HG02852 (cell line): ENCODE measurements around the gene YIPF2.

Experiments used
- ATAC-seq: cut with Tn5 transposase; IDR thresholded peaks from one replicate; pipeline ENCODE4 v1.9.1; 2021; ENCODE audit warnings: mild to moderate bottlenecking, moderate library complexity; ENCODE audit not compliant: unreplicated experiment

YIPF2 gene

GRCh38 chr19:10912619-10913018 is 15.8 kb downstream of the YIPF2 start:
- ATAC-seq, result no peak

- no peak for ATAC-seq
Observed at GRCh38 chr19:10911579-10912363, 16.7 kb downstream of the YIPF2 start.

GRCh38 chr19:10908380-10908960 is 20.0 kb downstream of the YIPF2 start:
- no peak for ATAC-seq

GRCh38 chr19:10907925-10908324 is 20.5 kb downstream of the YIPF2 start:
- ATAC-seq, result no peak

GRCh38 chr19:10899151-10899653 is 29.2 kb downstream of the YIPF2 start:
- no peak for ATAC-seq

GRCh38 chr19:10898633-10899032 is 29.8 kb downstream of the YIPF2 start:
- ATAC-seq, result no peak

- ATAC-seq, result no peak
Observed at GRCh38 chr19:10896851-10897526, 31.4 kb downstream of the YIPF2 start.

GRCh38 chr19:10895920-10896319 is 32.5 kb downstream of the YIPF2 start:
- ATAC-seq, result no peak

- no peak for ATAC-seq
Observed at GRCh38 chr19:10895363-10895762, 33.1 kb downstream of the YIPF2 start.

- no peak for ATAC-seq
Observed at GRCh38 chr19:10894911-10895213, 33.6 kb downstream of the YIPF2 start.

- ATAC-seq, result no peak
Observed at GRCh38 chr19:10892256-10892655, 36.2 kb downstream of the YIPF2 start.

- no peak for ATAC-seq
Observed at GRCh38 chr19:10891405-10892086, 36.9 kb downstream of the YIPF2 start.

- ATAC-seq, result no peak
Observed at GRCh38 chr19:10889880-10890279, 38.6 kb downstream of the YIPF2 start.

- no peak for ATAC-seq
Observed at GRCh38 chr19:10888421-10888866, 40.0 kb downstream of the YIPF2 start.

- ATAC-seq, result no peak
Observed at GRCh38 chr19:10887616-10888367, 40.6 kb downstream of the YIPF2 start.

- no peak for ATAC-seq
Observed at GRCh38 chr19:10885201-10886169, 43.0 kb downstream of the YIPF2 start.

- no peak for ATAC-seq
Observed at GRCh38 chr19:10884274-10884673, 44.2 kb downstream of the YIPF2 start.

GRCh38 chr19:10882108-10882457 is 46.4 kb downstream of the YIPF2 start:
- no peak for ATAC-seq

GRCh38 chr19:10881403-10882107 is 46.9 kb downstream of the YIPF2 start:
- ATAC-seq, result no peak
